ENCODE measurements around the gene FBL. TPM values are rescaled to one million over a fixed set of nuclear protein-coding genes. Genes with fewer than 3 reads are reported as not detected.

The FBL gene
- total RNA-seq, 1 donor from 2014 or later, result 250 TPM

DNA sequence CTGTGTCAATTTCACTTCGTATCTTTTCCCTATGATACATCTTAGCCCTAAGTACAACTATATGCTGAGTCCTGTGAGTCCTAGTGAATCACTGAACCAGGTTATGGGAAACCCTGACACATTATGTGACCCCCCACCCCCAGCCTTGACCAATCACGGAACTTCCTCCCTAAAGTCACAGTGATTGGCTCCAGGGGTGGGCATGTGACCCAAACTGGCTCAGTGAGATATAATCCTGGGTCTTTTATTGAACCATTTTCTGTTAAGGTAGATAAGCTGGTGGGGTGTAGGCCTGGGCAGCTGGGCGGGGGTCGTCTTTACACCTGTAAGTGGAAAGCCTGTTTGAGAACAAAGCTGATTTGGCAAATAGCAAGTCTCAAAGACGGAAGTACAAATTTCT is 19.8 kb upstream of the FBL start:
- no peak overlapping the region for H3K4me3 Mint-ChIP-seq (ENCODE audit: low read depth)
- TF ChIP-seq, protein P1, sequence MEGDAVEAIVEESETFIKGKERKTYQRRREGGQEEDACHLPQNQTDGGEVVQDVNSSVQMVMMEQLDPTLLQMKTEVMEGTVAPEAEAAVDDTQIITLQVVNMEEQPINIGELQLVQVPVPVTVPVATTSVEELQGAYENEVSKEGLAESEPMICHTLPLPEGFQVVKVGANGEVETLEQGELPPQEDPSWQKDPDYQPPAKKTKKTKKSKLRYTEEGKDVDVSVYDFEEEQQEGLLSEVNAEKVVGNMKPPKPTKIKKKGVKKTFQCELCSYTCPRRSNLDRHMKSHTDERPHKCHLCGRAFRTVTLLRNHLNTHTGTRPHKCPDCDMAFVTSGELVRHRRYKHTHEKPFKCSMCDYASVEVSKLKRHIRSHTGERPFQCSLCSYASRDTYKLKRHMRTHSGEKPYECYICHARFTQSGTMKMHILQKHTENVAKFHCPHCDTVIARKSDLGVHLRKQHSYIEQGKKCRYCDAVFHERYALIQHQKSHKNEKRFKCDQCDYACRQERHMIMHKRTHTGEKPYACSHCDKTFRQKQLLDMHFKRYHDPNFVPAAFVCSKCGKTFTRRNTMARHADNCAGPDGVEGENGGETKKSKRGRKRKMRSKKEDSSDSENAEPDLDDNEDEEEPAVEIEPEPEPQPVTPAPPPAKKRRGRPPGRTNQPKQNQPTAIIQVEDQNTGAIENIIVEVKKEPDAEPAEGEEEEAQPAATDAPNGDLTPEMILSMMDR (IDR thresholded peaks at IDR 0.05; ENCODE audit: unreplicated experiment), result no peak
- H3K36me3 Mint-ChIP-seq (ENCODE audit: insufficient read depth), result no peaks in the 10 kb centered on the region
- no peaks in the 10 kb centered on the region for H3K9me3 Mint-ChIP-seq (ENCODE audit: low read depth)
- H3K4me1 Mint-ChIP-seq (ENCODE audit: low read depth), result no peaks in the 10 kb centered on the region
- H3K27me3 Mint-ChIP-seq, result peaks cover 18% of the 10 kb centered on the region
- H3K27ac Mint-ChIP-seq, result no peak overlapping the region
- DNase-seq (ENCODE audit: low spot score, unreplicated experiment), result no peak

DNA sequence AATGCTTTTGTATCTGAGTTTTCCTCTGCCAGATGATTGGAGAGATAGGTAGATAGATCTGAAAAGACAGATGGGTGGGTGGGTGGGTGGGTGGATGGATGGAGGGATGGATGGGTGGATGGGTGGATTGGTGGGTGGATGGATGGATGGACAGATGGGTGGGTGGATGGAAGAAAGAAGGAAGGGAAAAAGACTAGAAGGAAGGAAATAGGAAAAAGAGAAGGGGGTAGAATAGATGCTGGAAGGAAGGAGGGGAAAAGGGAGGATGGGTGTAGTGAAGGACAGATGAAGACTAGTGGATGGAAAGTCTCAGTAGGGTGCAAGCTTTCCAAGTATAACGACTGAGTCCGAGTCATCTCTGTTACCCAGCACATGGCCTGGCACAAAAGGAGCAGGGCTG is 19.0 kb upstream of the FBL start:
- Mint-ChIP-seq H3K4me1 (ENCODE audit: low read depth) (no peaks in the 10 kb centered on the region), H3K27ac (no peak overlapping the region), H3K27me3 (peaks cover 17% of the 10 kb centered on the region), H3K4me3 (ENCODE audit: low read depth) (no peak overlapping the region), H3K36me3 (ENCODE audit: insufficient read depth) (no peaks in the 10 kb centered on the region), H3K9me3 (ENCODE audit: low read depth) (no peaks in the 10 kb centered on the region)
- TF ChIP-seq, protein P1 (IDR thresholded peaks at IDR 0.05; ENCODE audit: unreplicated experiment), result no peak
- DNase-seq (ENCODE audit: low spot score, unreplicated experiment), result no peak

DNA sequence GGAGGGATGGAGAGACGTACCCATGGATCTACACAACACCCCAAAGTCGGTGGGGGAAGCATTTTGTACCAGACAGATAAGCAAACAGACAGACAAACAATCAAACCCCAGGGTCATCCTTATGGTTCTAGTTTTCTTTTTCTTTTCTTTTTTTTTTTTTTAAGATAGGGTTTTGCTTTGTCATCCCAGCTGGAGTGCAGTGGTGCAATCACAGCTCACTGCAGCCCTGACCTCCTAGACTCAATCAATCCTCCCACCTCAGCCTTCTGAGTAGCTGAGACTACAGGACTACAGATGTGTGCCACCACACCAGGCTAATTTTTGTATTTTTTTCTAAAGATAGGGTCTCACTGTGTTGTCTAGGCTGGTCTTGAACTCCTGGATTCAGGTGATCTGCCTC is 17.9 kb upstream of the FBL start:
- no peaks in the 10 kb centered on the region for H3K36me3 Mint-ChIP-seq (ENCODE audit: insufficient read depth)
- DNase-seq (ENCODE audit: low spot score, unreplicated experiment), result no peak

DNA sequence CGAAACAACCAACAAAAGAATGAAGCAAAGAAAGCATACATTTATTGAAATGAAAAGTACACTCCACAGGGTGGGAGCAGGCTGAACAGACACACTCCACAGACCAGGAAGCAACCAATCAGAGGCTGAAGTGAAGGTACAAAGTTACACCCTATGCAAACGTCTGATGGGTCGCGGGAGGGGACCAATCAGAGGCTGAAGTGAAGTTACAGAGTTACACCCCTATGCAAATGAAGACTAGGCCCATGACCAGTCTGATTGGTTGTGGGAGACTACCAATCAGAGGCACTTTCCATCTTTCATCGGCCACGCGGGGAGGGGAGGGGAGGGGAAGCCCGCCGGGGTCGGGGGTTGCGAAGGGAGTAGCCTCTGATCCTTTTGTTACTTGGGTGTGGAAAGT is 12.4 kb upstream of the FBL start:
- no peaks in the 10 kb centered on the region for H3K36me3 Mint-ChIP-seq (ENCODE audit: insufficient read depth)
- peaks cover 4% of the 10 kb centered on the region for H3K9me3 Mint-ChIP-seq (ENCODE audit: low read depth)
- H3K4me3 Mint-ChIP-seq (ENCODE audit: low read depth), result no peak overlapping the region
- TF ChIP-seq, protein P1 (IDR thresholded peaks at IDR 0.05; ENCODE audit: unreplicated experiment), result no peak
- peaks cover 12% of the 10 kb centered on the region for H3K27me3 Mint-ChIP-seq
- no peak overlapping the region for H3K27ac Mint-ChIP-seq
- no peak for DNase-seq (ENCODE audit: low spot score, unreplicated experiment)
- no peaks in the 10 kb centered on the region for H3K4me1 Mint-ChIP-seq (ENCODE audit: low read depth)

More for the DNA sequence above, 17.9 kb upstream of the FBL start:
- TF ChIP-seq, protein P1 (IDR thresholded peaks at IDR 0.05; ENCODE audit: unreplicated experiment), result no peak
- no peaks in the 10 kb centered on the region for H3K4me1 Mint-ChIP-seq (ENCODE audit: low read depth)
- H3K9me3 Mint-ChIP-seq (ENCODE audit: low read depth), result no peaks in the 10 kb centered on the region
- H3K27me3 Mint-ChIP-seq, result peaks cover 12% of the 10 kb centered on the region
- H3K27ac Mint-ChIP-seq, result no peak overlapping the region
- H3K4me3 Mint-ChIP-seq (ENCODE audit: low read depth), result no peak overlapping the region

DNA sequence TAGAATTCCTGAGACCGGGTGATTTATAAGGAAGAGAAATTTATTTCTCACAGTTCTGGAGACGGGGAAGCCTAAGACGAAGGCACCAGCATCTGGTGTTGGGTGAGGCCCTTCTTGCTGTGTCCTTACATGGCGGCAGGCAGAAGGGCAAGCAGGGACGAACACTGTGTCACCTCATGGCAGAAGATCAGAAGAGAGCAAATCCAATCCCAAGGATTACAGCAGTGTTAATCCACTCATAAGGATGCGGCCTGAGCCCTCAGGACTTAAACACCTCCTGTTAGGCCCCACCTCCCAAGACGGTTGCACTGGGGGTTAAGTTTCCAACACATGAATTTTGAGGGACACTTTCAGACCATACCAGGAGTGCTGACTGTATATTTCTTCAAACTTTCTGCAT is 6.7 kb upstream of the FBL start:
- Mint-ChIP-seq H3K4me1 (ENCODE audit: low read depth) (no peaks in the 10 kb centered on the region), H3K9me3 (ENCODE audit: low read depth) (no peaks in the 10 kb centered on the region), H3K4me3 (ENCODE audit: low read depth) (no peak overlapping the region), H3K27ac (no peak overlapping the region), H3K36me3 (ENCODE audit: insufficient read depth) (no peaks in the 10 kb centered on the region), H3K27me3 (peaks cover 10% of the 10 kb centered on the region)
- TF ChIP-seq, protein P1 (IDR thresholded peaks at IDR 0.05; ENCODE audit: unreplicated experiment), result no peak
- no peak for DNase-seq (ENCODE audit: low spot score, unreplicated experiment)
